K562 (cell line): ENCODE data around the gene MMS19. TPM values are rescaled to one million over a fixed set of nuclear protein-coding genes. Genes with fewer than 3 reads are reported as not detected.

ENCODE experiments used
- ATAC-seq: fragments of 200-7000 bp; cut with Tn5 transposase; 3 replicates; pipeline ENCODE4 v1.9.1; 2020; ENCODE audit warnings: moderate library complexity
- BruUV-seq: library from RNA; stranded (reverse); fragments of 400-500 nt; replicated peaks from 2 replicates; lab custom pipeline; 2021; lab: Mats Ljungman, UMichigan
- CTCF ChIA-PET: fragments of 300-600 bp; formaldehyde crosslinking; extraction: SDS; loops from one replicate; lab custom pipeline; 2021; ENCODE audit warnings: low intra/inter-chr PET ratio; lab: Yijun Ruan, JAX
- POLR2A ChIA-PET: fragments of 300-600, 350-650 bp; sonication (Branson Sonifier 250); formaldehyde crosslinking; extraction: SDS; loops from one replicate; lab custom pipeline; 2021; ENCODE audit warnings: antibody characterized with exemption, inconsistent platforms; lab: Yijun Ruan, JAX
- DNase-seq, 4 experiments: peaks; one replicate each; pipeline versions ENCODE4 v3.0.0 to v3.0.0-alpha.2; 2011 to 2018; ENCODE audit warnings: low spot score in 3 of 4, mixed read lengths in 3 of 4; ENCODE audit errors: extremely low read depth in 1 of 4
- FAIRE-seq: peaks from 2 replicates; lab custom pipeline; 2011; peaks lifted over from hg19 to GRCh38; lab: Jason Lieb, UNC
- H2AFZ ChIP-seq: 2 replicates; pipeline ENCODE4 v1.6.0; 2011; ENCODE audit warnings: low read depth, low read length, control low read depth, inconsistent platforms
- H3K27ac ChIP-seq: fragments of 200-600 bp; 3 replicates; pipeline ENCODE4 v1.8.0; 2011; ENCODE audit warnings: low read depth, mild to moderate bottlenecking, control low read depth, inconsistent platforms, low read length, moderate library complexity, mixed read lengths; ENCODE audit errors: extremely low read depth
- H3K27me3 ChIP-seq, 2 experiments: fragments of 300-600 bp in 1 of 2; 2 replicates in 1 of 2; 3 replicates in 1 of 2; pipeline versions ENCODE4 v1.6.0 to v1.8.0; 2011; ENCODE audit warnings: inconsistent platforms in 2 of 2, low read length in 2 of 2, mild to moderate bottlenecking in 1 of 2, mixed read lengths in 1 of 2, moderate library complexity in 1 of 2; ENCODE audit not compliant: control insufficient read depth in 2 of 2, insufficient read depth in 2 of 2
- H3K36me3 ChIP-seq: fragments of 300-600 bp; 3 replicates; pipeline ENCODE4 v1.8.0; 2011; ENCODE audit warnings: mild to moderate bottlenecking, low read length, inconsistent platforms; ENCODE audit not compliant: control insufficient read depth, insufficient read depth
- H3K4me1 ChIP-seq, 2 experiments: fragments of 200-600 bp in 1 of 2; replicated peaks in 1 of 2; 2 replicates in 1 of 2; 3 replicates in 1 of 2; pipeline versions ENCODE4 v1.5.1 to v1.8.0; 2011; ENCODE audit warnings: inconsistent platforms in 2 of 2, low read length in 2 of 2, mild to moderate bottlenecking in 1 of 2, mixed read lengths in 1 of 2, moderate library complexity in 1 of 2; ENCODE audit not compliant: control insufficient read depth in 2 of 2, insufficient read depth in 2 of 2
- H3K4me2 ChIP-seq: 2 replicates; pipeline ENCODE4 v1.6.1; 2011; ENCODE audit warnings: low read length, control low read depth, inconsistent platforms, mixed read lengths; ENCODE audit not compliant: insufficient read depth
- H3K4me3 ChIP-seq: fragments of 200-600 bp; sonication (generic), shearing (Covaris generic); 2 replicates; pipeline ENCODE4 v1.5.1; 2016; ENCODE audit warnings: control low read depth, inconsistent platforms
- H3K79me2 ChIP-seq: fragments of 200-600 bp; 3 replicates; pipeline ENCODE4 v1.8.0; 2011; ENCODE audit warnings: low read length, inconsistent platforms; ENCODE audit not compliant: control insufficient read depth, insufficient read depth
- H3K9ac ChIP-seq, 2 experiments: 2 replicates each; pipeline versions ENCODE4 v1.6.0 to v1.6.1; 2011; ENCODE audit warnings: low read depth in 2 of 2, low read length in 2 of 2, control low read depth in 1 of 2, inconsistent platforms in 1 of 2, mild to moderate bottlenecking in 1 of 2, mixed read lengths in 1 of 2; ENCODE audit not compliant: insufficient read depth in 1 of 2
- H3K9me1 ChIP-seq: one replicate; pipeline ENCODE4 v1.6.0; 2011; ENCODE audit warnings: inconsistent platforms, mild to moderate bottlenecking, low read length, moderate library complexity; ENCODE audit not compliant: control insufficient read depth, insufficient read depth
- H3K9me3 ChIP-seq: replicated peaks from 2 replicates; pipeline ENCODE4 v1.5.1; 2011; ENCODE audit warnings: low read depth, low read length, inconsistent platforms; ENCODE audit not compliant: control insufficient read depth, insufficient read depth
- H4K20me1 ChIP-seq: replicated peaks from 2 replicates; pipeline ENCODE4 v1.6.1; 2011; ENCODE audit warnings: low read length, inconsistent platforms, mixed read lengths; ENCODE audit not compliant: control insufficient read depth, insufficient read depth
- BCOR ChIP-seq: fragments of 450-650 bp; IDR thresholded peaks from 2 replicates; pipeline ENCODE4 v1.6.1; 2016
- HMG20B ChIP-seq: fragments of 250-450 bp; sonication (Bioruptor Pico); IDR thresholded peaks from 2 replicates; pipeline ENCODE4 v1.5.0; 2021; ENCODE audit warnings: mild to moderate bottlenecking
- IFI16 ChIP-seq: fragments of 250-450 bp; sonication (Bioruptor Pico); IDR thresholded peaks from 2 replicates; pipeline ENCODE4 v2.1.2; 2022; ENCODE audit warnings: mild to moderate bottlenecking, inconsistent platforms
- POLR2H ChIP-seq: IDR thresholded peaks from 2 replicates; pipeline ENCODE4 v1.6.1; 2016; ENCODE audit warnings: missing genetic modification characterization, low read depth, mild to moderate bottlenecking, control low read depth, missing compliant biosample characterization, moderate library complexity
- RBM39 ChIP-seq: fragments of 200-400 bp; formaldehyde crosslinking; optimal IDR thresholded peaks from 2 replicates; pipeline ENCODE3; 2018; ENCODE audit warnings: low read depth, low read length
- SREBF1 ChIP-seq: fragments of 150-350 bp; IDR thresholded peaks from 2 replicates; pipeline ENCODE4 v1.6.1; 2014; ENCODE audit warnings: antibody characterized with exemption, low read depth, low read length, borderline replicate concordance
- ZFP1 ChIP-seq: fragments of 450-650 bp; formaldehyde crosslinking; IDR thresholded peaks from 2 replicates; pipeline ENCODE4 v1.4.0; 2020; ENCODE audit warnings: mild to moderate bottlenecking, mixed read lengths
- ZNF175 ChIP-seq: fragments of 200-800 bp; sonication (Bioruptor generic); IDR thresholded peaks from 2 replicates; pipeline ENCODE4 v1.6.1; 2016; ENCODE audit warnings: low read depth, mild to moderate bottlenecking, missing genetic modification characterization, missing compliant biosample characterization
- WGBS: fragments of 100-300 bp; shearing (Covaris generic); methylation state at CpG from one replicate; pipeline ENCODE4 v1.1.6; 2016; ENCODE audit warnings: low coverage, mixed read lengths; ENCODE audit not compliant: insufficient coverage; ENCODE audit errors: missing lambda C conversion rate; 5-methylcytosine and 5-hydroxymethylcytosine counted together
- in situ Hi-C: fragments of 300-500 bp; cut with MboI; formaldehyde crosslinking; loops from 4 replicates; pipeline ENCODE4 v1.15.0; 2018; ENCODE audit warnings: inconsistent platforms, mixed read lengths
- intact Hi-C: fragments of 100-400 bp; cut with micrococcal nuclease; formaldehyde crosslinking; loops from 2 replicates; pipeline ENCODE4 v1.14.2; 2022
- polyA plus RNA-seq, 8 experiments: library from polyadenylated mRNA; depleted of rRNA in 4 of 8; stranded (reverse) in 5 of 8; unstranded in 3 of 8; fragments of >200 nt; fragmentation: Nextera tagmentation in 2 of 8; fragmentation: Illumina TruSeq in 1 of 8; extraction: Ambion mirVana in 2 of 8; extraction: Trizol in 1 of 8; gene quantifications; 2 replicates each; pipeline versions ENCODE4 v1.2.1 to v1.2.3, GENCODE V29; 2011 to 2014; ENCODE audit warnings: inconsistent platforms in 1 of 8, missing spikeins in 1 of 8
- total RNA-seq, 7 experiments: library from RNA; depleted of rRNA in 6 of 7; stranded (reverse); fragments of >200 nt in 6 of 7; fragmentation: Illumina TruSeq in 2 of 7; extraction: Trizol in 2 of 7; gene quantifications; 2 replicates each; pipeline versions ENCODE4 v1.2.1 to v1.2.3, GENCODE V29; 2011 to 2021; ENCODE audit warnings: low replicate concordance in 1 of 7
- TF ChIP-seq, protein P1 (sequence below): fragments of 250-450 bp; sonication (Bioruptor Pico); IDR thresholded peaks from 2 replicates; pipeline ENCODE4 v1.4.0; 2020
- TF ChIP-seq, protein P2 (sequence below): fragments of 450-650 bp; IDR thresholded peaks from 2 replicates; pipeline ENCODE4 v1.6.1; 2016; ENCODE audit warnings: low read depth

Gene MMS19
- total and polyA plus RNA-seq, 9 of the 15 experiments (the other 6 are each of a cell fraction or from before 2014, with no cell fraction given): 40.1 to 110 (median 62.9) TPM

DNA sequence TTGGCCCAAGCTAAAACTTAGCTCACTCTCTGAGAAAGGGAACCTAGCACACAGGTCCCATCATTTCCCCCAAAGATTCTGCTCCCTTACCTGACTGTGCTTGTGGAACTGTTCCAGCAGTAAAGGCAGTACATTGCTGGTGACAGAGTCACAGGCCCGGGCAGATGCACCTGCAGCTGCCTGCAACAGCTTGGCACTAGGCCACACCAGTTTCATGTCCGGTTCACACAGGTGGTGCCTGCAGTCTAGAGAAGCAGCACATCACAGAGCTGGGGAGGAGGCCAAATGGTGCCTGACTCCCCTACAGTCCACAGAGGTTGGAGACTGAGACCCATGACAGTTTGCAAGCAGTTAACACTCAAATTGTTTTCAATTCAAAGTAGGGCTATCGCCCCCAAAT, 30.1 kb downstream of the MMS19 start:
- POLR2A ChIA-PET: interaction anchor here (0.6 to 3.1 kb wide), 3 partner anchors 13 to 165 kb away, joined by 4 to 12 read pairs (median 6); partner anchors contain the start of gene MORN4
- FAIRE-seq (no peak), ATAC-seq (no peak), DNase-seq (no peak)
- Histone ChIP-seq H3K9me3 (no peaks in the 10 kb centered on the region), H4K20me1 (no peaks in the 10 kb centered on the region), H3K4me2 (no peak overlapping the region), H3K79me2 (no peaks in the 10 kb centered on the region), H3K36me3 (peaks cover 72% of the 10 kb centered on the region), H3K27me3 (no peaks in the 10 kb centered on the region), H3K4me3 (no peak overlapping the region), H3K9ac (no peak overlapping the region), H3K4me1 (no peaks in the 10 kb centered on the region), H3K9me1 (no peaks in the 10 kb centered on the region), H3K27ac (no peak overlapping the region), H2AFZ (no peak overlapping the region)
- CTCF ChIA-PET: no interaction called here
- BruUV-seq: no TSS peak
- in situ Hi-C loops: no loop called here
- WGBS: 95% methylated on average over 3 of the region's 3 CpGs
- intact Hi-C loops: no loop called here
- no peak for TF ChIP-seq ZFP1 (CRISPR knock-in tag)
- TF ChIP-seq, protein P1, sequence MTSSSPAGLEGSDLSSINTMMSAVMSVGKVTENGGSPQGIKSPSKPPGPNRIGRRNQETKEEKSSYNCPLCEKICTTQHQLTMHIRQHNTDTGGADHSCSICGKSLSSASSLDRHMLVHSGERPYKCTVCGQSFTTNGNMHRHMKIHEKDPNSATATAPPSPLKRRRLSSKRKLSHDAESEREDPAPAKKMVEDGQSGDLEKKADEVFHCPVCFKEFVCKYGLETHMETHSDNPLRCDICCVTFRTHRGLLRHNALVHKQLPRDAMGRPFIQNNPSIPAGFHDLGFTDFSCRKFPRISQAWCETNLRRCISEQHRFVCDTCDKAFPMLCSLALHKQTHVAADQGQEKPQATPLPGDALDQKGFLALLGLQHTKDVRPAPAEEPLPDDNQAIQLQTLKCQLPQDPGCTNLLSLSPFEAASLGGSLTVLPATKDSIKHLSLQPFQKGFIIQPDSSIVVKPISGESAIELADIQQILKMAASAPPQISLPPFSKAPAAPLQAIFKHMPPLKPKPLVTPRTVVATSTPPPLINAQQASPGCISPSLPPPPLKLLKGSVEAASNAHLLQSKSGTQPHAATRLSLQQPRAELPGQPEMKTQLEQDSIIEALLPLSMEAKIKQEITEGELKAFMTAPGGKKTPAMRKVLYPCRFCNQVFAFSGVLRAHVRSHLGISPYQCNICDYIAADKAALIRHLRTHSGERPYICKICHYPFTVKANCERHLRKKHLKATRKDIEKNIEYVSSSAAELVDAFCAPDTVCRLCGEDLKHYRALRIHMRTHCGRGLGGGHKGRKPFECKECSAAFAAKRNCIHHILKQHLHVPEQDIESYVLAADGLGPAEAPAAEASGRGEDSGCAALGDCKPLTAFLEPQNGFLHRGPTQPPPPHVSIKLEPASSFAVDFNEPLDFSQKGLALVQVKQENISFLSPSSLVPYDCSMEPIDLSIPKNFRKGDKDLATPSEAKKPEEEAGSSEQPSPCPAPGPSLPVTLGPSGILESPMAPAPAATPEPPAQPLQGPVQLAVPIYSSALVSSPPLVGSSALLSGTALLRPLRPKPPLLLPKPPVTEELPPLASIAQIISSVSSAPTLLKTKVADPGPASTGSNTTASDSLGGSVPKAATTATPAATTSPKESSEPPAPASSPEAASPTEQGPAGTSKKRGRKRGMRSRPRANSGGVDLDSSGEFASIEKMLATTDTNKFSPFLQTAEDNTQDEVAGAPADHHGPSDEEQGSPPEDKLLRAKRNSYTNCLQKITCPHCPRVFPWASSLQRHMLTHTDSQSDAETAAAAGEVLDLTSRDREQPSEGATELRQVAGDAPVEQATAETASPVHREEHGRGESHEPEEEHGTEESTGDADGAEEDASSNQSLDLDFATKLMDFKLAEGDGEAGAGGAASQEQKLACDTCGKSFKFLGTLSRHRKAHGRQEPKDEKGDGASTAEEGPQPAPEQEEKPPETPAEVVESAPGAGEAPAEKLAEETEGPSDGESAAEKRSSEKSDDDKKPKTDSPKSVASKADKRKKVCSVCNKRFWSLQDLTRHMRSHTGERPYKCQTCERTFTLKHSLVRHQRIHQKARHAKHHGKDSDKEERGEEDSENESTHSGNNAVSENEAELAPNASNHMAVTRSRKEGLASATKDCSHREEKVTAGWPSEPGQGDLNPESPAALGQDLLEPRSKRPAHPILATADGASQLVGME: no peak
- TF ChIP-seq, protein P2, sequence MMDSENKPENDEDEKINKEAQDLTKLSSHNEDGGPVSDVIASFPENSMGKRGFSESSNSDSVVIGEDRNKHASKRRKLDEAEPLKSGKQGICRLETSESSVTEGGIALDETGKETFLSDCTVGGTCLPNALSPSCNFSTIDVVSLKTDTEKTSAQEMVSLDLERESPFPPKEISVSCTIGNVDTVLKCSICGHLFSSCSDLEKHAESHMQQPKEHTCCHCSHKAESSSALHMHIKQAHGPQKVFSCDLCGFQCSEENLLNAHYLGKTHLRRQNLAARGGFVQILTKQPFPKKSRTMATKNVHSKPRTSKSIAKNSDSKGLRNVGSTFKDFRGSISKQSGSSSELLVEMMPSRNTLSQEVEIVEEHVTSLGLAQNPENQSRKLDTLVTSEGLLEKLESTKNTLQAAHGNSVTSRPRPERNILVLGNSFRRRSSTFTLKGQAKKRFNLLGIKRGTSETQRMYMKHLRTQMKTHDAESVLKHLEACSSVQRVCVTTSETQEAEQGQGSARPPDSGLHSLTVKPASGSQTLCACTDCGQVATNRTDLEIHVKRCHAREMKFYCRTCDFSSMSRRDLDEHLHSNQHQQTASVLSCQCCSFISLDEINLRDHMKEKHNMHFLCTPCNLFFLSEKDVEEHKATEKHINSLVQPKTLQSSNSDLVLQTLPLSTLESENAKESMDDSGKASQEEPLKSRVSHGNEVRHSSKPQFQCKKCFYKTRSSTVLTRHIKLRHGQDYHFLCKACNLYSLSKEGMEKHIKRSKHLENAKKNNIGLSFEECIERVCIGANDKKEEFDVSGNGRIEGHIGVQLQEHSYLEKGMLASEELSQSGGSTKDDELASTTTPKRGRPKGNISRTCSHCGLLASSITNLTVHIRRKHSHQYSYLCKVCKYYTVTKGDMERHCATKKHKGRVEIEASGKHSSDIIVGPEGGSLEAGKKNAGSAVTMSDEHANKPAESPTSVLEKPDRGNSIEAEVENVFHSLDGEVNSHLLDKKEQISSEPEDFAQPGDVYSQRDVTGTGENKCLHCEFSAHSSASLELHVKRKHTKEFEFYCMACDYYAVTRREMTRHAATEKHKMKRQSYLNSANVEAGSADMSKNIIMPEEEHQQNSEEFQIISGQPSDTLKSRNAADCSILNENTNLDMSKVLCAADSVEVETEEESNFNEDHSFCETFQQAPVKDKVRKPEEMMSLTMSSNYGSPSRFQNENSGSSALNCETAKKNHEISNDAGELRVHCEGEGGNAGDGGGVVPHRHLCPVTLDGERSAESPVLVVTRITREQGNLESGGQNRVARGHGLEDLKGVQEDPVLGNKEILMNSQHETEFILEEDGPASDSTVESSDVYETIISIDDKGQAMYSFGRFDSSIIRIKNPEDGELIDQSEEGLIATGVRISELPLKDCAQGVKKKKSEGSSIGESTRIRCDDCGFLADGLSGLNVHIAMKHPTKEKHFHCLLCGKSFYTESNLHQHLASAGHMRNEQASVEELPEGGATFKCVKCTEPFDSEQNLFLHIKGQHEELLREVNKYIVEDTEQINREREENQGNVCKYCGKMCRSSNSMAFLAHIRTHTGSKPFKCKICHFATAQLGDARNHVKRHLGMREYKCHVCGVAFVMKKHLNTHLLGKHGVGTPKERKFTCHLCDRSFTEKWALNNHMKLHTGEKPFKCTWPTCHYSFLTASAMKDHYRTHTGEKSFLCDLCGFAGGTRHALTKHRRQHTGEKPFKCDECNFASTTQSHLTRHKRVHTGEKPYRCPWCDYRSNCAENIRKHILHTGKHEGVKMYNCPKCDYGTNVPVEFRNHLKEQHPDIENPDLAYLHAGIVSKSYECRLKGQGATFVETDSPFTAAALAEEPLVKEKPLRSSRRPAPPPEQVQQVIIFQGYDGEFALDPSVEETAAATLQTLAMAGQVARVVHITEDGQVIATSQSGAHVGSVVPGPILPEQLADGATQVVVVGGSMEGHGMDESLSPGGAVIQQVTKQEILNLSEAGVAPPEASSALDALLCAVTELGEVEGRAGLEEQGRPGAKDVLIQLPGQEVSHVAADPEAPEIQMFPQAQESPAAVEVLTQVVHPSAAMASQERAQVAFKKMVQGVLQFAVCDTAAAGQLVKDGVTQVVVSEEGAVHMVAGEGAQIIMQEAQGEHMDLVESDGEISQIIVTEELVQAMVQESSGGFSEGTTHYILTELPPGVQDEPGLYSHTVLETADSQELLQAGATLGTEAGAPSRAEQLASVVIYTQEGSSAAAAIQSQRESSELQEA: no peak
- no peak for TF ChIP-seq RBM39
- TF ChIP-seq HMG20B: no peak
- TF ChIP-seq ZNF175 (CRISPR knock-in tag): no peak
- TF ChIP-seq SREBF1: no peak
- no peak for TF ChIP-seq IFI16 (CRISPR knock-in tag)
- TF ChIP-seq BCOR: no peak
- TF ChIP-seq POLR2H: no peak
